PC-3 (cell line): Measurements from ENCODE around the gene TMEM254. TPM values are rescaled to one million over a fixed set of nuclear protein-coding genes. Genes with fewer than 3 reads are reported as not detected.
A peak's percentile ranks its signal among the peaks of the same experiment; 100 is the strongest.
"Not testable (repeated sequence)": the region's sequence is repeated elsewhere in the genome, so short reads cannot be mapped to it uniquely, and the experiment has no call there.

ENCODE experiments used
- ATAC-seq: fragments of 200-7000 bp; cut with Tn5 transposase; 2 replicates; pipeline ENCODE4 v1.9.1; 2020; ENCODE audit warnings: mild to moderate bottlenecking, moderate library complexity
- Bru-seq: library from RNA; stranded (reverse); fragments of 400-500 nt; gene quantifications from one replicate; lab custom pipeline; 2021; lab: Mats Ljungman, UMichigan
- BruChase-seq, 2 experiments: library from RNA; stranded (reverse); fragments of 400-500 nt; gene quantifications; one replicate each; lab custom pipeline; 2021; lab: Mats Ljungman, UMichigan
- BruUV-seq: library from RNA; stranded (reverse); fragments of 400-500 nt; replicated peaks from 2 replicates; lab custom pipeline; 2021; lab: Mats Ljungman, UMichigan
- CTCF ChIA-PET: fragments of 300-600 bp; sonication (Branson Sonifier 250); formaldehyde crosslinking; loops from one replicate; lab custom pipeline; 2022; ENCODE audit warnings: antibody characterized with exemption; lab: Charles Lee
- POLR2A ChIA-PET: fragments of 300-600 bp; sonication (Branson Sonifier 250); formaldehyde crosslinking; loops from one replicate; lab custom pipeline; 2022; ENCODE audit warnings: antibody characterized with exemption; ENCODE audit not compliant: unreplicated experiment; lab: Charles Lee
- DNase-seq: peaks from one replicate; pipeline ENCODE4 v3.0.0-alpha.2; 2015
- H2AFZ ChIP-seq: fragments of 300-600 bp; sonication (generic); 2 replicates; pipeline ENCODE4 v1.6.0; 2016; ENCODE audit warnings: antibody characterized with exemption, low read length
- H3F3A ChIP-seq: fragments of 300-600 bp; sonication (generic); one replicate; pipeline ENCODE4 v1.6.0; 2017; ENCODE audit warnings: antibody characterized with exemption, low read length, control low read depth, mild to moderate bottlenecking; ENCODE audit not compliant: unreplicated experiment
- H3K27ac ChIP-seq: fragments of 300-600 bp; sonication (generic); 2 replicates; pipeline ENCODE4 v1.5.1; 2016; ENCODE audit warnings: mild to moderate bottlenecking, low read length
- H3K27me3 ChIP-seq: fragments of 300-600 bp; sonication (generic); 2 replicates; pipeline ENCODE4 v1.6.1; 2016; ENCODE audit warnings: low read length, mixed read lengths
- H3K36me3 ChIP-seq: fragments of 300-600 bp; sonication (generic); 2 replicates; pipeline ENCODE4 v1.6.1; 2016; ENCODE audit warnings: low read depth, mixed run types, low read length, mixed read lengths
- H3K4me1 ChIP-seq: fragments of 300-600 bp; sonication (generic); 2 replicates; pipeline ENCODE4 v1.5.1; 2016; ENCODE audit warnings: low read length; ENCODE audit not compliant: insufficient read depth
- H3K4me2 ChIP-seq: fragments of 300-600 bp; sonication (generic); 2 replicates; pipeline ENCODE4 v1.6.0; 2016; ENCODE audit warnings: low read length
- H3K4me3 ChIP-seq: fragments of 300-600 bp; sonication (generic); 2 replicates; pipeline ENCODE4 v1.5.1; 2016; ENCODE audit warnings: mild to moderate bottlenecking, low read length, mixed read lengths
- H3K79me2 ChIP-seq: fragments of 300-600 bp; sonication (generic); 2 replicates; pipeline ENCODE4 v1.6.1; 2017; ENCODE audit warnings: low read length, mixed read lengths
- H3K9ac ChIP-seq: fragments of 300-600 bp; sonication (generic); 2 replicates; pipeline ENCODE4 v1.6.0; 2016; ENCODE audit warnings: mild to moderate bottlenecking, low read length
- H3K9me2 ChIP-seq: fragments of 300-600 bp; sonication (generic); replicated peaks from 2 replicates; pipeline ENCODE4 v1.6.1; 2016; ENCODE audit warnings: mixed run types, low read length, mixed read lengths
- H3K9me3 ChIP-seq: fragments of 300-600 bp; sonication (generic); 2 replicates; pipeline ENCODE4 v1.6.1; 2016; ENCODE audit warnings: low read length, mixed read lengths
- H4K20me1 ChIP-seq: fragments of 300-600 bp; sonication (generic); 2 replicates; pipeline ENCODE4 v1.6.1; 2016; ENCODE audit warnings: low read length, mixed read lengths
- CTCF ChIP-seq: fragments of 300-600 bp; sonication (generic); conservative IDR thresholded peaks from 2 replicates; pipeline ENCODE4 v1.5.1; 2017; ENCODE audit warnings: antibody characterized with exemption, low read depth, mild to moderate bottlenecking, low read length
- EZH2 ChIP-seq: fragments of 300-600 bp; sonication (generic); IDR thresholded peaks from one replicate; pipeline ENCODE4 v1.6.1; 2017; ENCODE audit warnings: antibody characterized with exemption, mild to moderate bottlenecking, low read length; ENCODE audit not compliant: unreplicated experiment
- EZH2phosphoT487 ChIP-seq: fragments of 300-600 bp; sonication (generic); IDR thresholded peaks from 2 replicates; pipeline ENCODE4 v1.6.1; 2018; ENCODE audit warnings: mild to moderate bottlenecking, antibody characterized with exemption, low read length, borderline replicate concordance
- intact Hi-C: fragments of 100-400 bp; cut with micrococcal nuclease; formaldehyde crosslinking; loops from 2 replicates; pipeline ENCODE4 v1.9.0; 2023
- long read RNA-seq: library from polyadenylated mRNA; unstranded; transcript quantifications from one replicate; pipeline ENCODE4 v2.0.0, GENCODE V29; 2021; ENCODE audit not compliant: unreplicated experiment
- total RNA-seq: library from RNA; depleted of rRNA; stranded (reverse); fragments of >200 nt; gene quantifications from 2 replicates; pipeline ENCODE4 v1.2.3, GENCODE V29; 2014; rRNA removed

TMEM254 gene, protein sequence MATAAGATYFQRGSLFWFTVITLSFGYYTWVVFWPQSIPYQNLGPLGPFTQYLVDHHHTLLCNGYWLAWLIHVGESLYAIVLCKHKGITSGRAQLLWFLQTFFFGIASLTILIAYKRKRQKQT
- total RNA-seq: 53.7 and 68.3 TPM in 2 replicates
- percentile 90 among the genes with signal in this experiment for Bru-seq, nascent RNA
- percentile 89 among the genes with signal in this experiment for BruChase-seq, experiment 1, labeled RNA remaining after a 6-hour chase
- BruChase-seq, experiment 2, labeled RNA remaining after a 2-hour chase: percentile 90 among the genes with signal in this experiment
- long read RNA-seq, transcript TMEM254-207 (5 exons, 847 nt): minor isoform, 12 of 295 reads
- long read RNA-seq, transcript TMEM254-205 (4 exons, 2,042 nt): major isoform, 102 of 295 reads
- long read RNA-seq, transcript TMEM254-209 (4 exons, 1,963 nt): minor isoform, 46 of 295 reads
- long read RNA-seq, transcript TMEM254-203 (5 exons, 860 nt): minor isoform, 8 of 295 reads
- long read RNA-seq, partial matches to known transcripts: 53 of 295 reads
- long read RNA-seq, other reads (novel, unspliced or antisense): 63 of 295 reads

- ATAC-seq (peak; percentile 85), DNase-seq (peak; percentile 100)
- H3K9me3 ChIP-seq: no peaks in the 10 kb centered on the region
- H3K9ac ChIP-seq: peak within 1 kb of the TSS; percentile 81
- no peaks in the 10 kb centered on the region for H3K27me3 ChIP-seq
- ChIA-PET POLR2A (interaction anchor here (0.5 to 1.8 kb wide), 19 partner anchors 8 to 1103 kb away, joined by 3 to 15 read pairs (median 4); no protein-coding TSS in a partner anchor), CTCF (interaction anchor here (0.5 to 1.6 kb wide), 5 partner anchors 20 to 66 kb away, joined by 3 to 20 read pairs (median 12); no protein-coding TSS in a partner anchor)
- H3K4me2 ChIP-seq: peak within 1 kb of the TSS; percentile 80
- H2AFZ ChIP-seq: peak within 1 kb of the TSS; percentile 87
- peaks cover 21% of the 10 kb centered on the region for H3K79me2 ChIP-seq
- peak within 1 kb of the TSS; percentile 67 for H3K4me3 ChIP-seq
- TF ChIP-seq EZH2 (no peak), CTCF (no peak), EZH2phosphoT487 (no peak)
- BruUV-seq: TSS peak; percentile 74
- H3K36me3 ChIP-seq: no peaks in the 10 kb centered on the region
- intact Hi-C loops: loop anchor here (1.0 to 5.0 kb wide), 6 partner anchors 85 to 1011 kb away; partner anchors contain the start of genes ANXA11, ZCCHC24 and ZMIZ1
- peaks cover 39% of the 10 kb centered on the region for H3K4me1 ChIP-seq
- H3K9me2 ChIP-seq: no peaks in the 10 kb centered on the region
- H3F3A ChIP-seq: no peaks in the 10 kb centered on the region
- peak within 1 kb of the TSS; percentile 72 for H3K27ac ChIP-seq
- H4K20me1 ChIP-seq: no peaks in the 10 kb centered on the region
Measured at GRCh38 chr10:80078448-80079311, at the start of gene TMEM254. Gene TMEM254 (plus strand): TSS chr10:80078665. CDS start chr10:80078700, 35 bp downstream.

- peak; percentile 86 for TF ChIP-seq CTCF
- BruUV-seq: not testable (repeated sequence)
Measured at GRCh38 chr10:80029205-80029604, 49.3 kb upstream of the TMEM254 start.

DNA sequence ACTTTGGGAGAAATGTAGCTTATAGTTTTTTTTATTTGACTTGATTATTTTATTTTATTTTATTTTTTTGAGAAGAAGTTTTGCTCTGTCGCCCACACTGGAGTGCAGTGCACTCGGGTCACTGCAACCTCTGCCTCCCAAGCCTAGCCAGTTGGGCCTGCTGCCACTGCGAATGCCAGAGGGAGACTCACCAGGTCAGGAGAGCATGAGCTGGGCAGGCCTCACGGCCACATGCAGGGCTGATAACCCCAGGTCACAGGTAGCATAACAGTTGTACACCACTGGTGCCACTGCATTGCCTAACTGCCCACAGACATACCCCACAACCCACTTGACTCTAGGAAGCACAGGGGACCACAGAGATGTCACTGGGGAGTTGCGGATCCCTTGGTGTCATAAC is 48.6 kb upstream of the TMEM254 start:
- H3K79me2 ChIP-seq, H3K9me2 ChIP-seq, H4K20me1 ChIP-seq, intact Hi-C loops, DNase-seq, H3F3A ChIP-seq, H3K36me3 ChIP-seq, BruUV-seq, H3K4me2 ChIP-seq, H3K4me1 ChIP-seq, ATAC-seq, POLR2A ChIA-PET, H3K9me3 ChIP-seq, H2AFZ ChIP-seq, H3K27me3 ChIP-seq, H3K9ac ChIP-seq, H3K27ac ChIP-seq, H3K4me3 ChIP-seq: not testable (repeated sequence)
- CTCF ChIA-PET: interaction anchor here (1.4 kb wide), 1 partner anchor 15 kb away, joined by 9 read pairs; no protein-coding TSS in a partner anchor

More at GRCh38 chr10:80029205-80029604, 49.3 kb upstream of the TMEM254 start:
- Histone ChIP-seq H2AFZ (peak overlapping the region; percentile 70), H3K4me2 (0 out of 2 replicates have a peak overlapping the region, but pooled peaks have one; percentile 1)
- ATAC-seq: peak; percentile 94
- H3F3A ChIP-seq, H3K4me3 ChIP-seq, intact Hi-C loops, H4K20me1 ChIP-seq, H3K9me2 ChIP-seq, H3K9ac ChIP-seq, H3K9me3 ChIP-seq, H3K27me3 ChIP-seq, H3K36me3 ChIP-seq, H3K27ac ChIP-seq, H3K79me2 ChIP-seq, H3K4me1 ChIP-seq: not testable (repeated sequence)
- POLR2A ChIA-PET: interaction anchor here (0.6 kb wide), 1 partner anchor 79 kb away, joined by 3 read pairs; no protein-coding TSS in a partner anchor
- CTCF ChIA-PET: interaction anchor here (0.5 to 1.4 kb wide), 6 partner anchors 8 to 74 kb away, joined by 3 to 9 read pairs (median 3); no protein-coding TSS in a partner anchor
- DNase-seq: peak; percentile 96
